HG02870 (cell line): ENCODE data around the gene MYOM3.

Source experiments
- ATAC-seq: cut with Tn5 transposase; IDR thresholded peaks from one replicate; pipeline ENCODE4 v1.9.1; 2021; ENCODE audit warnings: mild to moderate bottlenecking, moderate library complexity; ENCODE audit not compliant: unreplicated experiment

The MYOM3 gene

GRCh38 chr1:24117722-24118409 lies 5.9 kb upstream of the MYOM3 start:
- ATAC-seq, result no peak

GRCh38 chr1:24117132-24117531 lies 5.2 kb upstream of the MYOM3 start:
- ATAC-seq, result no peak

DNA sequence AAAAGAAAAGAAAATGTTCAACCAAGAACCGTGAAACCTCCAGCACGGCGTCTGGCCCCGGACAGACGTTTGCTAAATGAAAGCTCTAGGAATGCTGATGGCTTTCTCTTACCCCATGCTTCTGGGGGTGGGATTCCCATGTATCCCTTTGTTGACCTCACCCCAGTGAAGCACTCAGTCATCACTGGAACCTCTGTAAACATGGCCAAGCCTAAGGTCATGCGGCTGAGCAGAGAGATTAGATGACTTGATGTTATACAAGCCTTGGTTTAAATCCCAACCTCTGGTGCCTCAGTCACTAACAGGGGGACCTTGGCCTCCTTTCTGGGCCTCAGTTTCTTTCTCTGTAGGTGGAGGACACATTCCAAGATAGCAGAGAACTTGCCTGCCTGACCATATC lies 2.8 kb upstream of the MYOM3 start:
- ATAC-seq, result no peak

- no peak for ATAC-seq
Observed at GRCh38 chr1:24113641-24114033, 1.7 kb upstream of the MYOM3 start.

GRCh38 chr1:24111262-24111995 lies 506 bp downstream of the MYOM3 start:
- no peak for ATAC-seq

- no peak for ATAC-seq
Observed at GRCh38 chr1:24110642-24111261, 1.2 kb downstream of the MYOM3 start.

- no peak for ATAC-seq
Observed at GRCh38 chr1:24109686-24110475, 2.1 kb downstream of the MYOM3 start.

- no peak for ATAC-seq
Observed at GRCh38 chr1:24109166-24109483, 2.8 kb downstream of the MYOM3 start.

DNA sequence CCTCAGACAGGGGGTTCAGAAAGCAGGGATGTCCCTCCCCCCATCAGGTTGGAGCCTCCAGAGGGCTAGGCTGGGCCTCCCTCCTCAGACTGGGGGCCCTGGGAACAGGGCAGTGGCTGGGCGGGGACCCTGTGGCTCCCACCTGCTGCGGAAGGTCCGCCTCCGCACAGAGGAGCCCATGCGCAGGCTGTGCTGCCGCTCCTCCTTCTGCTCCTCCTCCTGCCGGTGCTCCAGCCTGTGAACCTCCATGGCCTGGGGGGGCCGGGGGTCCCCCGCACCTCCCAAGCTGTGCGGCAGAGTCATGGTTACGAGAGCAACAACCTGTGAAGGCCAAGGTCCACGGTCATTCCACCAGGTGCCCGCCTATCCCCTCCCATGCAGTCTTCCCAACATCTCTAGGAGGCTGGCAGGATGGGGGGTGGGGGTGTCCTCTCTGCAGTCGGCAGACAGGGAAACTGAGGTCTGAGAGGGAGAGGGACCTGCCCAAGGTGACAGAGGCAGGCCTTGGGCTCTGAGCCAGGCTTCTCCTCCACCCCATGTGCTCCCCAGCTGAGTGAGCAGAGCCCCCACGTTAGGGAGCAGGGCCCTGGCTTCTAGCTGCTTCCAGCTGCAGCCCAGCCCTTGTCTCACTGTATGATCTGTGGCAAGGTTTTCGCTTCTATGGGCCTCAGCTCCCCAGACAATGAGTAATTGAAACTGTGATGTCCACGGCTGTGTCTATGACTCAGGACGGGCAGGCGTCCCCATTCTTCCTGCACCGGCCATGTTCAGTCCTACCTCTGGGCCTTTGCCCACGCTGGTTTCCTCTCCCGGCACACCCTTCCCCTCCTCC lies 3.4 kb downstream of the MYOM3 start:
- ATAC-seq, result no peak

DNA sequence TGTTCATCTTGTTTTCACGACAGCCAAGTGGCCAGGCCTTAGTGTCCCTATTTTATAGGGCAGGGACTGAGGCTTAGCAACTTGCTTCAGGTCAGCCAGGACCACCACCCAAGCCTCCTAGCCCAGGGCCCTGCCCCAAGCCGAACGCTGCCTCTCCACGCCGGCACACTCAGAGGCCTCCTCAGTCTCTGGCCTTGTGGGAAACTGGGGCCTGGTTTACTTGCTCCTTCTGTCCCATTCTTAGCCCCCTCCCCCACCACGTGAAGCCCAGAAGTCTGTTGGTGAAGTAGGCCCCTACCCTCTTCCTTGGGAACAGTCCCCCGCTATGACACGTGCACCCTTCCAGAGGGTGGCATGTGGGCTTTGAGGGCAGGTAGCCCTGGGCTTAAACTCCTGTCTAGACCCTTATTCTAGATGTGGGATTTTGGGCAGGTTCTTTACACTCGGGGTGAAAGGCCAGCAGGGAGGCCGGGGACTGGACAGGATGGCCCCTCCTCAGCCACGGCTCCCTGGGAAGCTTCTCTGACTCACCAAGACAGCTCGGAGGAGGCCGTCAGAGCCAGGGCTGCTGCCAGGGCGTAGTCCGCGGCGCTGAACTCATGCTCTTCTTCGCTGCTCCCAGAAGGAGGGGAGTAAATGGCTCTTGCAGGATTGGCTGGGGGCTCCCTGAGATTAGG lies 4.3 kb downstream of the MYOM3 start:
- ATAC-seq, result no peak

DNA sequence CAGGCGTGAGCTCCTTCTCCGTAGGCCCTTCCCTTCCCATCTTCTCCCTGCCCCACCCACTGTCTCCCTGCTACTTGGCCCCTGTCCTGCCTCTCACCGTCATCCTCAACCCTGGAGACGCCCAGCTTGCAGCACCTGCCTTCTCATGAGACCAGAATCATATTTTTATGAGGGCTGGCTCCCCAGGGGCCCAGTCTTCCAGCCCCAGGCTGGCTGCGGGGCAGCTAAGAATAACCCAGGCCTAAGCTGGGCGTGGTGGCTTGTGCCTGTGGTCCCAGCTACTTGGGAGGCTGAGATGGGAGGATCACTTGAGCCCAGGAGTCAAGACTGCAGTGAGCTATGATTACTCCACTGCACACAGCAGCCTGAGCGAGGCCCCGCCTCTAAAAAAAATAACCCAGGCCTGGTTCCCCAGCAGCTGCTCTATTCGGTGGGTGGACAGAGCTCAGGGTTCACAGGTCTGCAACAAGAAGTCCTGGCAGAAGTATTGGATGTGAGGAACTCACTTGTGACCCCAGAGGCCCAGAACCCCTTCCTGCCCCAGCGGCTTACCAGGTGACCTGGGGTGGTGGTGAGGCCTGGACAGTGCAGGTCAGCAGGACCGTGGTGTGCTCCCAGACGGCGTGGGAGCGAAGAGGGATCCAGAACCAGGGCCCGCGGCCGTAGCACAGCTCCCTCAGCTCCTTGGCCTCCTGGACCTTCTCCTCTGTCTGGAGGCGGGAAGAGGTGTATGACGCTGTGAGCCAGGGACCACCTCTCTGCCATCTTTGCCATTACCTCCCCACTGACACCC lies 6.4 kb downstream of the MYOM3 start:
- no peak for ATAC-seq

GRCh38 chr1:24104854-24105253 lies 7.1 kb downstream of the MYOM3 start:
- ATAC-seq, result no peak

DNA sequence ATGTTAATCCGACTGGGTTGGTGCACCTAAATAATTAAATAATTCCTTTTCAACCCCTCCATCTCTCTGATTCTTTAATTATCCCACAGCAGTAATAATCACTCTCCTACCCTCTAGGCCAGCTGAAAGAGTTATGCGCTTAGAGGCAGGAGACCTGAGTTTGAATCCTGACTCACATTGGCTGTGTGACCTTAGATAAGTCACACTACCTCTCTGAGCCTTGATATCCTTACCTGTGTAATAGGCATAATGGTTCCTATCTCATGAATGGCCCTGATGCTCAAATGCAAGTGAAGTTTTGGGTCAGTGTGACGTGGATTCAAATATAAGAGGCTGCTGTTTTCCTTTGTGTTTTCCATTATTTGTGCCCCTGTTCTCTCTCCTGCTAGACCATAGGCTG lies 8.1 kb downstream of the MYOM3 start:
- no peak for ATAC-seq

DNA sequence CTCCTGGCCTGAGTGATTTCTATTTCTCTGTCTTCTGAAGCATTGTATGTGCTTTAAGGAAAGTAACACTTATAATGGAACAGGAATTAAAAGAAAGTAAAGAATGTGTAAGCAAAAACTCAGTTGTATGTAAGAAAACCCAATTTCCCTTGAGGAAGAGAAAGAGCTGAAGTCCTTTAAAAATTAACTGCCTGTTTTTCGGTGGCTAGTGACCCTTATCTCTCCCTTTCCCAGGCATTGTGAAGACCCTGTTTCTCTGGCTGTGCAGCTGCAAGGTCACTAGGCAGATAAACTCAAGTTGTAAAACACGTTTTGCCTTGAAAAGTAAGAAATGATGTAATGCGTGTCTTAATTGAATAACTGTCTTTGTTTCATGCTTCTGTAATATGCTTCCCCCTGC lies 8.5 kb downstream of the MYOM3 start:
- no peak for ATAC-seq

DNA sequence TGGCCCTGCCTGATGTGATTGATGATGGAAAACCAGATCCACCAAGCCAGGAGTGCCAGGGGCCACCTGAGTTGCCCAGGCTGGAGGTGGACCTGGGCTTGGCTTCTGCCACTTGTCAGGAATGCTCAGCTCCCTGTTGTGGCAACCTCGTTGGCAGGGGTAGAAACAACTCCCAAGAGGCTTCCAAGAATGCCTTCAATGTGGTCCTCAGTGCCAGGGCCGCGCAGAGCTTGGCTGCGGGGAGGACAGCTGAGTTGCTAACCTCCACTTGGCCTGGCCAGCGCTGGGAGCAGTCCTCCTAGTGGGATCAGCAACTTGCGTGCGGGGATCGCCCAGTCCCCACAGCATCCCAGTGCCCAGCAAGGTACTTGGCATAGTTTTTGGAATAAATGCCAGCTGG lies 9.0 kb downstream of the MYOM3 start:
- ATAC-seq, result no peak

DNA sequence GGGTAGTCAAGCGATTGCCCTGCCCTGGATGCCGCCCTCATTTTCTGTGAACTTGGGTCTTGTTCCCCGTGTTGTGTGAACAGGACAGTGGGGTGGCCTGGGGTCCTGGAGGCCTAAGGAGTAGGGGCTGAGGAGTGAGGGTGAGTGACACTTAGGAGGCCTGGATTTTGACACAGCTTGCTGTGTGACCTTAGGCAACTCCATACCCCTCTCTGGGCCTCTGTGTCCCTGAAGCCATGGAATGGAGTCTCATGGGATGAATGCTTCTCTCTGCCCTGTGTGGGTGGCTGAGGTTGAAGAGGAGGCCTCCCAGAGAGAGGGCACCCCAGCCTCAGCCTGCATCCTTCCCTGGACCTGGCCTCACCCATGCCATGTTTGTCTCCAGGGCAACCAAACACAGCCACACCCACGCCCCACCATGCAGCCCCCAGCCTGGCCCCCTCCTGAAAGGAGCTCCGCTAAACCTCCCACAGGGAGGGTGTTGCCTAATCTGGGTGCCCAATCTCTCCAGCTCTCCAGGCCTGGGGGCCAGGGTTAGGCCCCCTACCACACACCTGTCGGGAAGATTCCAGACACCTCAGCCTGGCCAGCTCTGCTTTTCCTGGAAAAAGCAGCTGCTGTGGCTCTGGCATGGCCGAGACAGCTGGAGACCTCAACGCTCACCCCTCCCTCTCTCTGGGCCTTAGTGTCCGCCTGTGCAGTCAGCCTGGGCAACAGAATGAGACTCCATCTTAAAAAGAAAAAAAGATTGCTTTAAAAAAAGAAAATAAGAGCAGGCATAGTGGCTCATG lies 9.9 kb downstream of the MYOM3 start:
- ATAC-seq, result no peak

GRCh38 chr1:24100945-24101737 lies 10.8 kb downstream of the MYOM3 start:
- ATAC-seq, result no peak
